Stimulated activated CD8-positive, alpha-beta memory T cell treated with anti-CD3 and anti-CD28 coated beads, Interleukin-15, amount 100 ng/mL, for 24 hours (primary cell): ENCODE measurements around the gene RPS23.
A peak's percentile ranks its signal among the peaks of the same experiment; 100 is the strongest.

Experiments
- DNase-seq: peaks from one replicate; pipeline ENCODE4 v3.0.0-alpha.2; 2020; ENCODE audit warnings: low read depth

RPS23 gene

GRCh38 chr5:82244854-82245635 lies 33.1 kb downstream of the RPS23 start:
- no peak for DNase-seq

DNA sequence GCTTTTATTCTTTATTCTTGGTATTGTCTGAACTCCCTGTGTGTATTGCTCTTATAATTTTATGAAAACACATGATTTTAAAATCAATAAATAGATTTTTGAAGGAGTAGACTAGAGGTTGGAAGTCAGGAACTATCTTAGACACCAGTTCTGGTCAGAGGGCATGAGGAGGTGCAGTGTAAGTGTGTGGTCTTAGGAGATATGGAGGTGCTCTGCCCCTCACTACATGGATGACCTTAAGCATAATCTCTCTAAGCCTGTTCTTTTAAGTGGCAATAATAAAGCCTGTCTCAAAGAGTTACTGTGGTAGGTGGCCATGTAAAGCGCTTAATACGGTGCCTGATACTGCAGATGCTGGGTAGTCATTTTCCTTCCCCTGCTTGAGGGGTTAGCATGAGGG lies 34.0 kb downstream of the RPS23 start:
- no peak for DNase-seq

GRCh38 chr5:82234885-82235284 lies 43.3 kb downstream of the RPS23 start:
- no peak for DNase-seq

- peak; percentile 23 for DNase-seq
Measured at GRCh38 chr5:82225525-82226172, 52.5 kb downstream of the RPS23 start.
